ENCODE data around the gene AKAP8.
"Not testable (repeated sequence)": the region's sequence is repeated elsewhere in the genome, so short reads cannot be mapped to it uniquely, and the experiment has no call there.

The AKAP8 gene

GRCh38 chr19:15373644-15374043 is 5.9 kb downstream of the AKAP8 start:
- no peak for DNase-seq (ENCODE audit: low read depth, low spot score)

GRCh38 chr19:15372891-15373301 is 6.7 kb downstream of the AKAP8 start:
- DNase-seq (ENCODE audit: low read depth, low spot score), result no peak

DNA sequence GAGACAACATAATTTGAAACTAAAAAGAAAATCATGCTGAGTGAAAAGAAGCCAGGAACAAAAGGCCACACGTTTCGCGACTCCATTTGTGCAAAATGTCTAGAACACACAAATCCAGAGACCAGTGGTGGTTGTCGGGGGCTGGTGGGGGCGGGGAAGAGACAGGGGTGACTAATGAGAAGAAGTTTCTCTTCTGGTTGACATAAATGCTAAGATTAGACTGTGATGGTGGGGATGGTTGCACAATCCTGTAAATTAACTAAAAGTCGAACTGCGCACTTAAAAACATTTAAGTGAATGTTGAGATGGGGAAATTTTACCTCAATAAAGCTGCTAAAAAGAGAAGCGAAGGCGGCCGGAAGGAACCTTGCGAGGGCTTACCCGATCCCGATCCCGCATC is 7.1 kb downstream of the AKAP8 start:
- DNase-seq (ENCODE audit: low read depth, low spot score), result no peak

DNA sequence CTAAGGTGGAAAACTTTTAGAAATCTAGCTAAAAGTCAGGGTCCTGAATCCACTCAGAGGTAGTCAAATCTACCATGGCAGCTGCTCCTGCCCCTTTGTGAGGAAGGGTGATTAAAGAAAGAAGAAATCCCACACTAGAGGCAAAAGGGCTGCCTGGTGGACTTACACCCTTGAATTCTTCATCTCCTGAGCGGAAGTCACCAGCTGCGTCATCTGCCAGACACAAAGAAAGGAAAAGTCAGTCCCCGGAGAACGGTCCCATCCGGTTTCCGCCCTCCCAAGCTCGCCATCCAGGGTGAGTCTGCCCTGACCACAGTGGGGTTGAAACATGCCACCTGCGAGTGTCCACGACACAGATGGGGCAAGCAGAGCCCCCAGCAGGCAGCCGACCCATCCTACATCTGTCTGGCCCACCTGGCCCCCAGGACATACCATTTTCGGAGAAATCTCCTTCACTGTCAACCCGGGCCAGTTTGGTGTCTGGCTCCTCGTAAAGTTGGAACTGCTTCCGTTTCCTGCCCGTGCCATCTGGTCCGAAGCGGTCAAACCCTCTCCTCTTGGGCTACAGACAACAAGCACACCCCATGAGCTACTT is 7.7 kb downstream of the AKAP8 start:
- DNase-seq (ENCODE audit: low read depth, low spot score), result no peak

DNA sequence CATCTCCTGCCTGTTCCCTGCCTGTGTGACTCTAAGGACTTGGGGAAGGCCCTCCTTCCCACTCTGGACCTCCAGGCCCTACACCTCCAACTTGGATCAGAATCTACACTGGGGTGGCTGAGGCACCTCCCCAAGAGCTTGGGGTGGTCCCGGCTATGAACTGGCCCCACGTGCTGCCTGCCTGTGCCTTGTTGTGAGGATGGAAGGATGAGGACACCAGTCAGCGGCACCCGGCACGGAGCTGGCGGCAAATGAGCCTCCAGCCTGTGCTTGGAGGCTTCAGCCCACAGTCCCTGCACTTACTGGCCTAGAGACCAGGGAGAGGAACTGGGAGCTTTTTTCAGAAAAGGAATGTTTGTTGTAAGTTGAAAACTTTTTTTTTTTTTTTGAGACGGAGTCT is 8.5 kb downstream of the AKAP8 start:
- DNase-seq (ENCODE audit: low read depth, low spot score), result no peak

- no peak for DNase-seq (ENCODE audit: low read depth, low spot score)
Measured at GRCh38 chr19:15369594-15369891, 10.0 kb downstream of the AKAP8 start.

DNA sequence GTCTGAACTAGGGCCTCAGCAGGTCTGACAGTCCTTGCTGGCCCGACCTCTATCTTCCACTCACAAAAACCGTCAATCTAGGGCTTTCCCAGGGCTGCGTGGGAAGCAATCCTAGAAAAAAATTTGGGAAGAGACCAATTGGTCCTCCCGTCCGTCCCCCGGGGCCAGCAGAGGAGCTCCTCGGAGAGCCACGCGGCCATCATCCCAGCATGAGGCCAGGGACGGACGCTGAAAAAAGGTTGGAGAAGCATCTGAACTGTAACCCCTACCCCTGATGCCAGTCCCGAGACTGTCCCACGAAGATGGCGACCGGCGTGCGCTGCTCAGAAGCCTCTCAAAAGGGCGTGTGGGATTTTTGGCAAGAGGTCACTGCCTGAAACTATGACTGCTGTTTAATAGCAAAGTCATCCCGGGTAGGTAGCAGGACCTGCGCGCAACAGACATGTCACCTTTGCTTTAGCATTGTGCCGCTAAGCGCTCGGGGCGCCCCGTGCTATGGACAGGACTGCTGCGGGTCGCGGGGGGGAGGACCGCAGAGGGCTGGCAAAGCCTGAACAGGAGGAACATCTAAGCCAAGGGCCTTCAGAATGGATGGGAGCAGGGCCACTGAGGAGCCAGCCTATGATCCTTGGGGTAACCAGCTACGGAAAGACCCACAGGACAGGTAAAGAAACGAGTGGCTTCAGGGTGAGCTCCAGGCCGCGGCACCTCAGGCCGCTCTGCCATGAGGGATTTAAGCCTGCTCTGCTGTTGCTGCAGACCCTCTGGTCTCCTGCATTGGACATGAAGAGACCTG is 10.6 kb downstream of the AKAP8 start:
- no peak for DNase-seq (ENCODE audit: low read depth, low spot score)

GRCh38 chr19:15368051-15368632 is 11.4 kb downstream of the AKAP8 start:
- no peak for DNase-seq (ENCODE audit: low read depth, low spot score)

DNA sequence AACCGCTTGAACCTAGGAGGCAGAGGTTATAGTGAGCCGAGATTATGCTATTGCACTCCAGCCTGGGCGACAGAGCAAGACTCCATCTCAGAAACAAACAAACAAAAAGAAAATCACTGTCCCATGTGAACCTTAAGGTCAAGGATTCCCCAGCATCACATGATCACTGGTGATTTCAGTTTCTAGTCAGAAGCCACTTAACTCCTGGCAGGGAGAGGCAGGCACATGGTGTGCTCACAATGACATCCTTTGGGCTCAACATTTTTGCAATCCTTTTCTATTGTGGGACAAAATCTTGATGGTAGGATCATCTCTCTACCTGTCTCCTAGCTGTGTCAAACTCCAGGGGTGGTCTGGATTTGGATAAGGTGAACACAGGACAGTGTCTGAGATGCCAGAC is 12.1 kb downstream of the AKAP8 start:
- no peak for DNase-seq (ENCODE audit: low read depth, low spot score)

DNA sequence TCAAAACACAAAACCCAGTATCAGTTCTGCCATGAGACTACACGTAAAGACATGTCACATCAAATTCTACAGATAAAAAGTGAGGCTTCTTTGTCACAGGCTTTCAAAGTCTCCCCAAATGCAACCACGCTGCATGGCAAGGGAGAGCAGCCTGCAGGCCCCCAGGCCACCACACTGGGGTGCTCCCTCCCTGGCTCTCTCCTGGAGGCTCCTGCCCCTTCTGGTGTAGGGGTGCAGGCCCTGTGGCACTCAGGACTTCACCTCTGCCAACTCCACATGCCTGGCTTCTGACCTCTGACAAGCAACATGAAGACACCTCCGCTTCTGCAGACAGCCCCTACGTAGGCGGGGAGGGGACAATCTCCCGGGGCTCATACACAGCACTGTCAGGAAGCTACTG is 14.3 kb downstream of the AKAP8 start:
- no peak for DNase-seq (ENCODE audit: low read depth, low spot score)

DNA sequence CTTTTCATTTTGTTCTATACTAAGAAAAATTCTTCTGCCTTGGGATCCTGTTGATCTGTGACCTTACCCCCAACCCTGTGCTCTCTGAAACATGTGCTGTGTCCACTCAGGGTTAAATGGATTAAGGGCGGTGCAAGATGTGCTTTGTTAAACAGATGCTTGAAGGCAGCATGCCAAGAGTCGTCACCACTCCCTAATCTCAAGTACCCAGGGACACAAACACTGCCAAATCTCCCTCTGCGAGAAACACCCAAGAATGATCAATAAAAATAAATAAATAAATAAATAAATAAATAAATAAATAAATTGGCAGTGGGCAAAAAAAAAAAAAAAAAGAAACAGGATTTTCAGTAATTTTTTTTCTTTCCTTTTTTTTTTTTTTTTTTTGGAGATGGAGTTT is 15.8 kb downstream of the AKAP8 start:
- DNase-seq (ENCODE audit: low read depth, low spot score), result not testable (repeated sequence)

- not testable (repeated sequence) for DNase-seq (ENCODE audit: low read depth, low spot score)
Measured at GRCh38 chr19:15363048-15363447, 16.5 kb downstream of the AKAP8 start.

GRCh38 chr19:15360015-15360414 is 19.6 kb downstream of the AKAP8 start:
- DNase-seq (ENCODE audit: low read depth, low spot score), result not testable (repeated sequence)

- DNase-seq (ENCODE audit: low read depth, low spot score), result no peak
Measured at GRCh38 chr19:15358918-15359317, 20.7 kb downstream of the AKAP8 start.

GRCh38 chr19:15357906-15358305 is 21.7 kb downstream of the AKAP8 start:
- no peak for DNase-seq (ENCODE audit: low read depth, low spot score)

GRCh38 chr19:15354566-15355296 is 24.9 kb downstream of the AKAP8 start:
- no peak for DNase-seq (ENCODE audit: low read depth, low spot score)

DNA sequence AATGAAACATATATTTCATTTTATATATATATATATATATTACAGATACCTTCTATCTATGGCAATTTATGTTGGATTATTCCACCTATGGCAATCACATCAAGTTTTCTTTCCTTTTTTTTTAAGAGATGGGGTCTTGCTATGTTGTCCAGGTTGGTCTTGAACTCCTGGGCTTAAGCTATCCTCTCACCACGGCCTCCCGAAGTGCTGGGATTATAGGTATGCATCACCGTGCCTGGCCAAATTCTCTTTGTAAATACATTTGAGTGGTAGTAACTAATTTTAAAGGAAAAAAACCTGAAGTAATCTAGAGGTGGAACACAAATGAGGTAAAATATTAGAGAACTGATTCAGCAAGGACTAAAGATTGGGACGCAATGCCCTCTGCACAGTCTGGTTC is 25.7 kb downstream of the AKAP8 start:
- no peak for DNase-seq (ENCODE audit: low read depth, low spot score)

DNA sequence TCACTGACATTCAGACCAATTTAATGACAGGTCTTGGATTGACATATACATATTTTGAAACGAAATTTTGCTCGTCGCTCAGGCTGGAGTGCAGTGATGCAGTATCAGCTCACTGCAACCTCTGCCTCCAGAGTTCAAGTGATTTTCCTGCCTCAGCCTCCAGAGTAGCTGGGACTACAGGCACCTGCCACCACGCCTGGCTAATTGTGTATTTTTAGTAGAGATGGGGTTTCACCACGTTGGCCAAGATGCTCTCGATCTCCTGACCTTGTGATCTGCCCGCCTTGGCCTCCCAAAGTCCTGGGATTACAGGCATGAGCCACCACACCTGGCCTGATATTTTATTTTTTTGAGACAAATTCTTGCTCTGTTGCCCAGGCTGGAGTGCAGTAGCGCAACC is 27.1 kb downstream of the AKAP8 start:
- not testable (repeated sequence) for DNase-seq (ENCODE audit: low read depth, low spot score)

- not testable (repeated sequence) for DNase-seq (ENCODE audit: low read depth, low spot score)
Measured at GRCh38 chr19:15341328-15341727, 38.3 kb downstream of the AKAP8 start.

- no peak for DNase-seq (ENCODE audit: low read depth, low spot score)
Measured at GRCh38 chr19:15340086-15340485, 39.5 kb downstream of the AKAP8 start.

GRCh38 chr19:15337202-15337601 is 42.4 kb downstream of the AKAP8 start:
- DNase-seq (ENCODE audit: low read depth, low spot score), result no peak

DNA sequence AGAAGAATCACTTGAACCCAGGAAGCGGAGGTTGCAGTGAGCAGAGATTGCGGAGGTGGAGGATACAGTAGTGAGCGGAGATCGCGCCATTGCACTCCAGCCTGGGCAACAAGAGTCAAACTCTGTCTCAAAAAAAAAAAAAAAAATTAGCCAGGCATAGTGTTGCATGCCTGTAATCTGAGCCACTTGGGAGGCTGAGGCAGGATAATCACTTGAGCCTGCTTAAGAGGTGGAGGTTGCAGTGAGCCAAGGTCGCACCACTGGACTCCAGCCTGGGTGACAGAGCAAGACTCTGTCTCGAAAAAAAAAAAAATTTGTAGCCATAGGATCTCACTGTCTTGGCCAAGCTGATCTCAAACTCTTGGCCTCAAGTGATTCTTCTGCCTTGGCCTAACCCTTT is 43.6 kb downstream of the AKAP8 start:
- DNase-seq (ENCODE audit: low read depth, low spot score), result not testable (repeated sequence)
